Astrocyte (in vitro differentiated cells and primary cell): ENCODE data around the gene ING4. TPM values are rescaled to one million over a fixed set of nuclear protein-coding genes. Genes with fewer than 3 reads are reported as not detected.

Experiments
- DNase-seq: peaks from one replicate; pipeline ENCODE4 v3.0.0-alpha.2; 2010; ENCODE audit warnings: low read depth
- FAIRE-seq: peaks from 2 replicates; lab custom pipeline; 2011; peaks lifted over from hg19 to GRCh38; lab: Jason Lieb, UNC
- H2AFZ ChIP-seq: 2 replicates; pipeline ENCODE4 v1.6.0; 2012; ENCODE audit warnings: low read depth, low read length, inconsistent platforms
- H3K27ac ChIP-seq: 2 replicates; pipeline ENCODE4 v1.5.1; 2011; ENCODE audit warnings: low read depth, low read length, inconsistent platforms
- H3K27me3 ChIP-seq: 2 replicates; pipeline ENCODE4 v1.6.0; 2011; ENCODE audit warnings: low read length, inconsistent platforms; ENCODE audit not compliant: insufficient read depth
- H3K36me3 ChIP-seq: 2 replicates; pipeline ENCODE4 v1.5.1; 2011; ENCODE audit warnings: low read length, inconsistent platforms; ENCODE audit not compliant: insufficient read depth
- H3K4me1 ChIP-seq: 2 replicates; pipeline ENCODE4 v1.5.1; 2011; ENCODE audit warnings: low read length, inconsistent platforms; ENCODE audit not compliant: insufficient read depth
- H3K4me2 ChIP-seq: 2 replicates; pipeline ENCODE4 v1.6.0; 2012; ENCODE audit warnings: low read length, inconsistent platforms
- H3K4me3 ChIP-seq: 2 replicates; pipeline ENCODE4 v1.5.1; 2011; ENCODE audit warnings: low read depth, mild to moderate bottlenecking, low read length, inconsistent platforms; ENCODE audit not compliant: insufficient read depth
- H3K79me2 ChIP-seq: 2 replicates; pipeline ENCODE4 v1.6.0; 2012; ENCODE audit warnings: mild to moderate bottlenecking, low read length, inconsistent platforms; ENCODE audit not compliant: insufficient read depth
- H3K9ac ChIP-seq: 2 replicates; pipeline ENCODE4 v1.6.0; 2012; ENCODE audit warnings: mild to moderate bottlenecking, low read length, inconsistent platforms
- H3K9me3 ChIP-seq: 2 replicates; pipeline ENCODE4 v1.5.1; 2012; ENCODE audit warnings: low read depth, mild to moderate bottlenecking, low read length, inconsistent platforms; ENCODE audit not compliant: insufficient read depth
- H4K20me1 ChIP-seq: 2 replicates; pipeline ENCODE4 v1.6.0; 2012; ENCODE audit warnings: low read length, inconsistent platforms; ENCODE audit not compliant: insufficient read depth
- H3K27ac Mint-ChIP-seq: one replicate; pipeline ENCODE4 v1.8.0; 2021; ENCODE audit warnings: mild to moderate bottlenecking, mixed read lengths; ENCODE audit not compliant: unreplicated experiment
- H3K27me3 Mint-ChIP-seq: one replicate; pipeline ENCODE4 v1.8.0; 2021; ENCODE audit warnings: low read depth, mixed read lengths; ENCODE audit not compliant: unreplicated experiment
- H3K36me3 Mint-ChIP-seq: one replicate; pipeline ENCODE4 v1.8.0; 2021; ENCODE audit warnings: low read depth, mixed read lengths; ENCODE audit not compliant: unreplicated experiment
- H3K4me1 Mint-ChIP-seq: one replicate; pipeline ENCODE4 v1.8.0; 2021; ENCODE audit warnings: low read depth, mixed read lengths; ENCODE audit not compliant: unreplicated experiment
- H3K4me3 Mint-ChIP-seq: one replicate; pipeline ENCODE4 v1.8.0; 2021; ENCODE audit warnings: mild to moderate bottlenecking, moderate library complexity, mixed read lengths; ENCODE audit not compliant: unreplicated experiment
- H3K9me3 Mint-ChIP-seq: one replicate; pipeline ENCODE4 v1.8.0; 2021; ENCODE audit warnings: mild to moderate bottlenecking, mixed read lengths; ENCODE audit not compliant: unreplicated experiment
- EZH2 ChIP-seq: IDR thresholded peaks from 2 replicates; pipeline ENCODE4 v1.6.1; 2012; ENCODE audit warnings: mild to moderate bottlenecking, low read length, inconsistent platforms; ENCODE audit not compliant: insufficient read depth
- total RNA-seq: library from RNA; stranded (reverse); gene quantifications from 2 replicates; pipeline ENCODE4 v1.2.1, GENCODE V29; 2021
- TF ChIP-seq, protein P1 (sequence below): IDR thresholded peaks from 2 replicates; pipeline ENCODE4 v1.5.1; 2011; ENCODE audit warnings: low read depth, mild to moderate bottlenecking, inconsistent platforms, low read length, moderate library complexity; ENCODE audit not compliant: insufficient read depth

The ING4 gene
- total RNA-seq, 1 donor from 2014 or later, result 30.9 TPM

DNA sequence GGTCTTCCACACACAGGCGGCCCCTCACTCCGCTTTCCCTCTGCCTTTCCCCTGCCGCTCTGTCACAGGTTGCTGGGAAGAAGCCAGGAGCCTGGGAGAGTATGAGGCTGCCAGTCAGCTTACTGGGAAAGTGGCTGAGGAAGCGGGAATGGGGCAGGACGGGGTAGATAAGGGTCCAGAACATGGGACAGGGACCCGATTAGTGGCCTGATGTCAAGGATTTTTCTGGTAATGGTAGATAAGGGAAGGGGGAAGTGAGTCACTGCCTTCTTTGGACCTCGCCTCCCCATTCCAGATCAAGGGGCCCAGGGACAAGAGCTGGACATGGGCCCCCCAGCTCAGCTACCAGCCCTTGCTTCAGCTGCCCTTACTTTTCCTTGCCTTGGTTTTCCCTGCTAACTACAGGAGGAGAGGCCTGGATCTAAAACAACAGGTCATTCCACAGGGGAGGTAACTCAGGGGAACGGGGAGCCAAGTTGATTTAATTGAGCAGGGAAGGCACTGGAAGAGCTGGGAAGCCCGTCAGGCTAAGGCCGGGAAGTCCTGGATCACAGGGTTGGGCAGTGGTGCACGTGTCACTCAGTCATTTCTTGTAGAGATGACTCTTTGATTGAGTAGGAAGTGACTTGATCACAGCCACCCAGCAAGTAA, 23.6 kb downstream of the ING4 start:
- H3K9me3 ChIP-seq, result peaks cover 11% of the 10 kb centered on the region
- H3K27me3 Mint-ChIP-seq, result peaks cover 24% of the 10 kb centered on the region
- no peak overlapping the region for H2AFZ ChIP-seq
- H3K4me1 ChIP-seq, result peaks cover 5% of the 10 kb centered on the region
- no peak overlapping the region for H3K4me3 Mint-ChIP-seq
- no peaks in the 10 kb centered on the region for H4K20me1 ChIP-seq
- DNase-seq (no peak), FAIRE-seq (no peak)
- no peak overlapping the region for H3K9ac ChIP-seq
- no peak overlapping the region for H3K4me2 ChIP-seq
- H3K36me3 ChIP-seq, result no peaks in the 10 kb centered on the region
- H3K27ac ChIP-seq, result no peak overlapping the region
- H3K27ac Mint-ChIP-seq, result no peak overlapping the region
- H3K27me3 ChIP-seq, result no peaks in the 10 kb centered on the region
- peaks cover 10% of the 10 kb centered on the region for H3K36me3 Mint-ChIP-seq
- H3K4me1 Mint-ChIP-seq, result peaks cover 10% of the 10 kb centered on the region
- no peaks in the 10 kb centered on the region for H3K79me2 ChIP-seq
- no peak for TF ChIP-seq EZH2
- TF ChIP-seq, protein P1, sequence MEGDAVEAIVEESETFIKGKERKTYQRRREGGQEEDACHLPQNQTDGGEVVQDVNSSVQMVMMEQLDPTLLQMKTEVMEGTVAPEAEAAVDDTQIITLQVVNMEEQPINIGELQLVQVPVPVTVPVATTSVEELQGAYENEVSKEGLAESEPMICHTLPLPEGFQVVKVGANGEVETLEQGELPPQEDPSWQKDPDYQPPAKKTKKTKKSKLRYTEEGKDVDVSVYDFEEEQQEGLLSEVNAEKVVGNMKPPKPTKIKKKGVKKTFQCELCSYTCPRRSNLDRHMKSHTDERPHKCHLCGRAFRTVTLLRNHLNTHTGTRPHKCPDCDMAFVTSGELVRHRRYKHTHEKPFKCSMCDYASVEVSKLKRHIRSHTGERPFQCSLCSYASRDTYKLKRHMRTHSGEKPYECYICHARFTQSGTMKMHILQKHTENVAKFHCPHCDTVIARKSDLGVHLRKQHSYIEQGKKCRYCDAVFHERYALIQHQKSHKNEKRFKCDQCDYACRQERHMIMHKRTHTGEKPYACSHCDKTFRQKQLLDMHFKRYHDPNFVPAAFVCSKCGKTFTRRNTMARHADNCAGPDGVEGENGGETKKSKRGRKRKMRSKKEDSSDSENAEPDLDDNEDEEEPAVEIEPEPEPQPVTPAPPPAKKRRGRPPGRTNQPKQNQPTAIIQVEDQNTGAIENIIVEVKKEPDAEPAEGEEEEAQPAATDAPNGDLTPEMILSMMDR, result no peak
- H3K4me3 ChIP-seq, result no peak overlapping the region
- H3K9me3 Mint-ChIP-seq, result peaks cover 49% of the 10 kb centered on the region

DNA sequence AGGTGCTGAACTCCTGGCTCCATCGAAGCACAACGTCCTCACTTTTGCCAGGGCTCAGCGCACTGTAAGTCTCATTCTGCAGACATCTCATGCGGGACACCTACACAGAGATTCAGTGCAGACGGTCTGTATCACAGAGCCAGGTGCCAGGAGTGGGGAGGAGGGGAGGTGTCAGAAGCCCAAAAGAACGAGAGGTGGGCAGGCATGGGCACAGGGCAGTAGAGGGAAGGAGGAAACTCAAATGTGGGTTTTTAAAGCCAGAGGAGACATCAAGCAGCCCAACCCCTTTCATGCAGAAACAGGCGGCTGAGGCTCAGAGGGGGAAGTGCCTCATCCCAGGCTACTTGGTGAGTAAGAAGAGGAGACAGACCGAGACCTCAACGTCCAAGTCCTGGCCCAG, 24.6 kb downstream of the ING4 start:
- FAIRE-seq (no peak), DNase-seq (no peak)
- Histone ChIP-seq H2AFZ (no peak overlapping the region), H4K20me1 (no peaks in the 10 kb centered on the region), H3K9ac (no peak overlapping the region), H3K4me3 (no peak overlapping the region), H3K4me2 (no peak overlapping the region), H3K36me3 (no peaks in the 10 kb centered on the region), H3K9me3 (peaks cover 2% of the 10 kb centered on the region), H3K4me1 (peaks cover 5% of the 10 kb centered on the region), H3K27ac (no peak overlapping the region), H3K79me2 (no peaks in the 10 kb centered on the region), H3K27me3 (no peaks in the 10 kb centered on the region)
- no peak overlapping the region for H3K27ac Mint-ChIP-seq
- H3K27me3 Mint-ChIP-seq, result peaks cover 24% of the 10 kb centered on the region
- H3K9me3 Mint-ChIP-seq, result peaks cover 40% of the 10 kb centered on the region
- peaks cover 5% of the 10 kb centered on the region for H3K36me3 Mint-ChIP-seq
- peaks cover 10% of the 10 kb centered on the region for H3K4me1 Mint-ChIP-seq
- H3K4me3 Mint-ChIP-seq, result no peak overlapping the region
- TF ChIP-seq, protein P1, result no peak
- no peak for TF ChIP-seq EZH2

DNA sequence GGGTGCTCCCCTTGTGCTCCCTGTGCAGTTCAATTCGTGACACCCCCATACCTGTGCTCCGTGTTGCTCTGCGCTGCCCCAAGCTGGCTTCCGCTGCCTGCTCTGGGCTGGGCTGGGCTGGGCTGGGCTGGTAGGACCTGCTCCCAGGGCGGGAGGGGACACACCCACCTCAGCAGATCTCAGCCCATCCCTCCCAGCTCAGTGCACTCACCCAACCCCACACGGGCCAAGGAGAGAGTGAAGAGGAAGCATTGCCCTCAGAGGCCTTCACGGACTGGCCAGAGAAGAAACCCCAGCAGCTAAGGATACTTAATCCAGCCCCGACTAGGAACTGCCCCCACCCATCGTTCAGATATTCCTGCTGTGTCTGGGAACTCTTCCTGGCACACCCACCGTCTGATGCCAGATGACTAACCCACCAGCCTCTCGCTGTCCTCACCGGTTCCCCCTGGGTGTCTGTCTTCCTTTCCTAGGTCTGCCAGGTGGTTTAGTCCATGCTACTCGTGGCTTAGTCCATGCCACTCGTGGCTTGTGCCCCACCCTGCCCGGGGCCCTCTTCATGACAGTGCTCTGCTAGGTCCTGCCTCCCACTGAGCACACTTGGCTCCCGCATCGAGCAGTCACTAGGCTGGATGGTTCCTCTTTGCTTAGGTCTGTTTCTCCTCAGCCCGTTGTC, 26.9 kb downstream of the ING4 start, which contains the start of gene LPAR5:
LPAR5 (minus strand) TSS at position 104 of the 676 bp plus-strand sequence. CDS start 14,711 bp downstream, outside the sequence.
- Histone ChIP-seq H3K4me3 (no peak within 1 kb of the TSS), H3K27me3 (no peaks in the 10 kb centered on the region), H3K9ac (no peak within 1 kb of the TSS), H3K4me2 (peak within 1 kb of the TSS; percentile 19), H4K20me1 (no peaks in the 10 kb centered on the region), H2AFZ (peak within 1 kb of the TSS; percentile 62), H3K27ac (no peak within 1 kb of the TSS), H3K36me3 (no peaks in the 10 kb centered on the region), H3K9me3 (no peaks in the 10 kb centered on the region), H3K79me2 (no peaks in the 10 kb centered on the region), H3K4me1 (peaks cover 5% of the 10 kb centered on the region)
- DNase-seq, result peak; percentile 39
- Mint-ChIP-seq H3K4me1 (peaks cover 17% of the 10 kb centered on the region), H3K9me3 (peaks cover 18% of the 10 kb centered on the region), H3K27me3 (peaks cover 16% of the 10 kb centered on the region), H3K36me3 (peaks cover 3% of the 10 kb centered on the region), H3K4me3 (no peak within 1 kb of the TSS), H3K27ac (peak within 1 kb of the TSS; percentile 77)
- no peak for TF ChIP-seq EZH2
- TF ChIP-seq, protein P1, result no peak
- no peak for FAIRE-seq
